Skin epidermis (tissue), 12 donors: ENCODE results near the gene TTC27.
"Not testable (repeated sequence)": the region's sequence is repeated elsewhere in the genome, so short reads cannot be mapped to it uniquely, and the experiment has no call there.

Source experiments
- H3K27ac ChIP-seq, 21 experiments: fragments of 200-600 bp; sonication (generic) in 11 of 21; one replicate each; pipeline ENCODE4 v1.5.0; 2020; ENCODE audit warnings: mild to moderate bottlenecking in 3 of 21, inconsistent platforms in 2 of 21, moderate library complexity in 2 of 21
- H3K4me3 ChIP-seq, 7 experiments: fragments of 200-600 bp; sonication (generic) in 2 of 7; one replicate each; pipeline ENCODE4 v1.5.0; 2020; ENCODE audit warnings: inconsistent platforms in 2 of 7, mild to moderate bottlenecking in 2 of 7, moderate library complexity in 1 of 7

The TTC27 gene

DNA sequence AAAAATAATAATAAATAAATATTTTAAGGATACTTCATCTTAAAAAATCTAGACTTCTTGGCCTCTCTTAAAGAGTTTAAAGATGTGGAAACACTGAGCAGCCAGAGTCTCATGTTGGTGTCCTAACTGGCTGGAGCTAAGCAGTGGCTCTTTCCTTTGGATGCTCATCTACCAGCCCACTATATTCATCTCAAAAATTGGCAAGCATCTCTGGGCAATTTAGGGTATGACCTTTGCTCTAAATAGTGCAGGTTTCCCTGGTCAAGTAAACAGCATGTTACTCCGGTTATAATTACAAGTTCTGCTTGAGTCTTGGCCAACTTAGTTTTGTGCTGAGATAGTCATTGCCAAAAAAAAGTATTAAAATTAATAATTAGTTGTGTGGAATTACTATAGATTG lies 117.8 kb downstream of the TTC27 start:
- Histone ChIP-seq H3K4me3 (no peak overlapping the region), H3K27ac (no peak overlapping the region)

DNA sequence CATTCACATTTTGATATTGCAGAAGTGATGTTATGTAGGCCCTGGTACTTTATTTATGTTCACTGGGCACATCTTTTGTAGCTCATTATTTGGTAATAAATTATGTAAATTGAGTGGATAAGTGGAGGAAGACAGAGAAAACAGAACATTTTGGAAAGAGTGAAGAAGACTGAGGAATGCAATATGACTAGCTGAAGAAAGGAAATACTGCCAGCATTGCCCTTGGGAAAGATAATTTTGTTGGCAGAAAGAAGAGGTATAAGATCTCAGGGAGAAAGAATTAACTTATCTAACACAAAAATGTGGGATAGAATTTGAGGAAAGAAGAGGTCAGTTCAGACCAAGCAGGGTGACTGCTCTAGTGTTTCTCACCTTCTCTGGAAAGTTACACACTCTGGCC lies 118.8 kb downstream of the TTC27 start:
- Histone ChIP-seq H3K27ac (no peak overlapping the region), H3K4me3 (no peak overlapping the region)

DNA sequence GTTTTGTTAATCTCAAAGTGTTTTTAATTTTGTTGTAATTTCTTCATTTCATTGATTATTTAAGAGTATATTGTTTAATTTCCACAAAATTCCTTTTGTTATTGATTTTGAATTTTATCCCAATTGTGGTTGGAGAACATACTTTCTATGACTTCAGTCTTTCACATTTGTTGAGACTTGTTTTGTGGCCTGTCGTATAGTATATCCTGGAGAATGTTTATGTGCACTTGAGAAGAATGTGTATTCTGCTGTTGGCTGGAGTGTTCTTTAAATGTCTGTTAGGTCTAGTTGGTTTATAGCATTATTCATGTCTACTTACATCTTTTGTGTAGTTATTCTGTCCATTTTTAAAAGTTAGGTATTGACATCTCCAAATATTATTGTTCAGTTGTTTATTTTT lies 120.3 kb downstream of the TTC27 start:
- Histone ChIP-seq H3K4me3 (no peak overlapping the region), H3K27ac (no peak overlapping the region)

DNA sequence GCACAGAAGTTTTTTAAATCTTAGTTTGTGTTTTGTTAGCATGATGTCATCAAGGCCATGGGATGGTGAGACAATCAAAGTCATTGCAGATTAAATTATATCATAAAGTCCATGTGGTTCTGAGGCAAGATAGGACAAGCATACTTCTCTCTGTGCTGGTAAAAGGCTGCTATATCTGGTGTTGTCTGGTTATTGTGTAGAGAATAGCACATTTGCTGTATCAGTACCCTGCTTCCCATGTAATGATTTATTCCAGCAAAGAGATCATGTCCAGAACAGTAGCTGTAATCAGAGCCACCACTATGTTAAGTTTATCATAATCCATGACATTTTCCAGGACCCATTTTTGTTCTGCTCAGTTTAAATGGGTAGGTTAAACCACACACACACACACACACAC lies 123.0 kb downstream of the TTC27 start:
- Histone ChIP-seq H3K4me3 (no peak overlapping the region), H3K27ac (no peak overlapping the region)

DNA sequence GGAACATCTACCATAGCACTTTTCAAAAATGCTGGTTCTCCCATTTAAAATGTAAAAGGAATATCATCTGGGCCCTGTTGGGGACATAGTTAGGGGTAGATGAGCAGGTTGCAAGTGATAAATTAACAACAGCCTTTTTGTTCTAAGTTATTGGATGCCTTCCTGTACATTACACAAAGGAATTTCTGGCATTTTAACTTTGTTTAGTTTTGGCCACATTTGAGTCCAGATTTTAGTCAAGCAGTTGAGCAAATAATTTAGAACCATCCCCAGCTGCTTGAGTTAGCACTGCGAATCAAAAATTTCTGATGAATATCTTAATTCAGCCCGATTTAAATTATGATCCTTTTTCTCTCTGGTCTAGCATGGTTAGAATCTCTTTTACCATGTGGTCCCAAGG lies 124.4 kb downstream of the TTC27 start:
- Histone ChIP-seq H3K4me3 (no peak overlapping the region), H3K27ac (no peak overlapping the region)

DNA sequence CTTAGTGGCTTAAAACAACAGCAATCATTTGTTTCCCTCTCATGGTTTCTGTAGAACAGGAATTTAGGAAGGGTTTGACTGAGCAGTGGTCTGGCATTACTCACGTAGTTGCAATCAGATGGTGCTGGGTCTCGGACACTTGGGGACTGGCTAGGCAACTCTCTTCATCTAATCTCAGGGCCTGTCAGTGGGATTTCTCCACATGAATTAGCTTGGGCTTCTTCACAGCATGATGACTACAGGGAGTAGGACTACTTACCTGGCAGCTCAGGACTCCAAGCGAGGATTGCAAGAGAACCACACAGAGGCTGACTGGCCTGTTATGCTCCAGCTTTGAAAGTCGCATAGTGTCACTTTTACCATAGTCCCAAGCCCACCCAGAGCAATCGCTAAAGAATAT lies 125.1 kb downstream of the TTC27 start:
- H3K4me3 ChIP-seq, result no peak overlapping the region
- H3K27ac ChIP-seq, result no peak overlapping the region

DNA sequence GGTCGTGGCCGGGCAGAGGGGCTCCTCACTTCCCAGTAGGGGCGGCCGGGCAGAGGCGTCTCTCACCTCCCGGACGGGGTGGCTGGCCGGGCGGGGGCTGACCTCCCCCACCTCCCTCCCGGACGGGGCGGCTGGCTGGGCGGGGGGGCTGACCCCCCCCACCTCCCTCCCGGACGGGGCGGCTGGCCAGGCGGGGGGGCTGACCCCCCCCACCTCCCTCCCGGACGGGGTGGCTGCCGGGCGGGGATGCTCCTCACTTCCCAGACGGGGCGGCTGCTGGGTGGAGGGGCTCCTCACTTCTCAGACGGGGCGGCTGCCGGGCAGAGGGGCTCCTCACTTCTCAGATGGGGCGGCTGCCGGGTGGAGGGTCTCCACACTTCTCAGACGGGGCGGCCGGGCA lies 126.8 kb downstream of the TTC27 start:
- not testable (repeated sequence) for H3K4me3 ChIP-seq, H3K27ac ChIP-seq

DNA sequence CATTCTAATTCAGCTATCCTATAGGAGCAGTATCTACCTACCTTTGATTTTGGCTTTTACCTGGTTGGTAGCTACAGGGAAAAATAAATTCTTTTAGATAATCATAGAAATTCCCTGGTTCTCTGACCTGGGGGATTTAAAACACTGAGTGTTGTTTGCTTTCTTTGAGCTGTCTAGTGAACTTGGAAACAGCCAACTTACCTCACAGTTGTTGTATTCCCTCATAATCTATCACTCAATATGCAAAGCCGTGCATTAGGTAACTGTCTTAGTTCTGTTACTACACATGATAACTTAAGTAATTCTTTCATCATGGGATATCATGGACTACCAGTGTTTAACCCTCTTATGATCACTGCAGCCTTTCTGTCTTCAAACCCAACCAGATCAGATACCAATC lies 127.8 kb downstream of the TTC27 start:
- no peak overlapping the region for H3K4me3 ChIP-seq

DNA sequence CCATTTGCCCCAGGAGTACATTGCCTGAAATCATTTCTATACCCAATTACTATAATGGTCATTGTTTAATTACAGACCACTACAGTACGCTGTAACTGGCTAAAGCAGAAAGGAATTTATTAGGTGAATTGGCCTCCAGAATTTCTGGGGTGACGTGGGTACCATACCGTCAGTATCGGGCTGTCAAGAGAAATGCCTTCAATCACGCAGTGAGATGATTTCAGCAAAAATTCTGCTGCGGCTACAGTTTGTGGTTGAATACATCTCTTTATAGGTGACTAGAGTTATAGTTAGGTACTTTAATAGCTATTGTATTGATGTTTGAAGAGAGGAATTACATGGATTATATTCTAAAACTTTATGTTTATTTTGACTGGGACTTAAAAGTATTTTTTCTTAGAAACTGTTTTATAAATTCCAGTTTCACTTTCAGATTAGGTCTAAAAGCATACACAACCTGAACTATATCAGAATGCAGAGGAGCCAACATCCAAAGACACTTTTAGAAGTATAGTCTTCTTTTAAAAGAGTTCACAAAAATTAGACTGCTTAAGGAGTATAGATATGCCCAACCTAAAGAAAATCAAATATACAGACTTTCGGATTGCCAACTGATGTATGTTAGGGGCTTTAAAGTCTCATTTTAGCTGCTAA lies 128.4 kb downstream of the TTC27 start:
- no peak overlapping the region for H3K4me3 ChIP-seq

More for the DNA sequence above, 127.8 kb downstream of the TTC27 start:
- peak overlapping the region in 1 of 21 experiments; percentile 70 for H3K27ac ChIP-seq

DNA sequence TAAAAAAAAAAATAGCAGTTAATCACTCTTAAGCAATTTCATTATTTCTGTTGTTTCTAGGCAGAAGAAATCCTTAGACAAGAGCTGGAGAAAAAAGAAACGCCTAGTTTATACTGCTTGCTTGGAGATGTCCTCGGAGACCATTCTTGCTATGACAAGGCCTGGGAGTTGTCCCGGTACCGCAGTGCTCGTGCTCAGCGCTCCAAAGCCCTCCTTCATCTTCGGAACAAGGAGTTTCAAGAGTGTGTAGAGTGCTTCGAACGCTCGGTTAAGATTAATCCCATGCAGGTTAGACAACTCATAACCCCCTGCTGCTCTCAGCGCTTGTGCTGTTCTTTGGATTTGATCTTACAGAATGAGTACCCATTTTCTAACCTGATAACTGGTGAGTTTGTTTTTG lies 130.4 kb downstream of the TTC27 start:
- H3K27ac ChIP-seq, result no peak overlapping the region
- H3K4me3 ChIP-seq, result no peak overlapping the region

More for the DNA sequence above, 128.4 kb downstream of the TTC27 start:
- peak overlapping the region in 1 of 21 experiments; percentile 70 for H3K27ac ChIP-seq

DNA sequence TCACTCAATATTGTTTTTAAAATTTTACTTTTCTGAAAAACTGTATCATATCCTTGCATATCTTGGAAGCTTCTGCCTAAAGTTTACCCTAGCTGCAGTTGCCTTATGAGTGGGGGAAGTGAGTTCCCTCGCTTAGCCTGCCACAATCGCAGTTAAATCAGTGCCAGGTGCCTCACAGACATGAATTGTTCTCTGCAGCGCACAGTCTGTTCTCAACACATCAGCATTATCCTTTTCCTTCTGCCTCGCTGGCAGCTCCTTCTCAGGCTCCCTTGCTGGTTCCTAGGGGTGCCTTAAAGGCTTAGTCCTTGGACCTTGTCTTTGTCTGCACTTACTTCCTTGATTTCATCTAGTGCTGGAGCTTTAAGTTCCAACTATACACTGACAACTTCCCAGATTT lies 132.8 kb downstream of the TTC27 start:
- Histone ChIP-seq H3K4me3 (no peak overlapping the region), H3K27ac (no peak overlapping the region)

DNA sequence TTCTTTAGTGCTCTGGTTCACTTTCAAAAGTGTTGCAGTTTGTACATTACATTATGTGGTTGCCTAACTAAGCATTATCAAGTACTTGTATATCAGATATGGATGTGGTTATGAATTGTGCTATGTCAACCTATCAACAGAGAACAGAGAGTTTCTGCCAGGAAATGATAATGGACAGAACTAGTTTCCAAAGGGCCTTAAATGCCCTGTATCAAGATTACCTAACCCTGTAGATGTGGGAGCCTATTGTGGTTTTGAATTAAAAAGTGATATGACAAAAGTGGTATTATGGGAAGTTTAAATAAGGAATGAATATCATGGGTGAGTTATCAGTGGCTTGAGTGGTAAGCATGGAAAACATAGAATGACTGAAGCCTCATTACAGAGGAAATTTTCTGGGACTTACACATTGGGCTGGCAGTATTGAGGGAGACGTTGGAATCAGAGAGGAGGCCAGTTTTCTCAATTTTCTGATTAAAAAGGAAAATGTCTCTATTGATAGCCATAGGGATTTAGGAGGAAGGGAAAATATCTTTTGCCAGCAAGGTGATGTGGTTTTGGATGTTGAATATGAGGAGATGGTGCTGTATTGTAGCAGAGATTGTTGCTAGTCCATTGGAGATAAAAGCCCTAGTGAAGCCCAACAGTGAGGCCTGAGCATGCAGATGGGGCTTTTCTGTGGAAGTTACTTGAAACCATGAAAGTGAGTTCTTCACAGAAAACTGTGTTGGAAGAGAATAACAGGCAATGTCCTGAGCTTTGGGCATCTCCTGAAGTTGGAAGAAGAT lies 140.7 kb downstream of the TTC27 start:
- Histone ChIP-seq H3K4me3 (no peak overlapping the region), H3K27ac (no peak overlapping the region)

DNA sequence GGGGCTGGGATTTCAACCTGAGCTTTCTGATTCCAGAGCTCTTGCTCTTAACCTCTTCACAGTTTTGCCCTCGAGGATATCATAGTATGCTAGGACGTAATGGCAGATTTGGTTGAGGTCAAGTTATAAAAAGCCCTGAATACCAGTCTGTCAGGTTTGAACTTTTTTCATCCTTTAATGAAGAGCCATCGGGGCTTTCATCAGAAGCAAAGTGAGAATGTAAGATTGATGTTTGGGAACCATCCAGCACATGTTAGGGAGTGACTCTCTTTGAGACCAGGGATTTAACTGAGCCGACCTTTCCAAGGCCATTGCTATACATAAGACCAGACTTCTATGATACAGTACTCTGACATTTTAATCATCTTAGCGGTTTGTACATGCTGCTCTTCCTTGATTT lies 142.5 kb downstream of the TTC27 start:
- Histone ChIP-seq H3K27ac (no peak overlapping the region), H3K4me3 (no peak overlapping the region)

DNA sequence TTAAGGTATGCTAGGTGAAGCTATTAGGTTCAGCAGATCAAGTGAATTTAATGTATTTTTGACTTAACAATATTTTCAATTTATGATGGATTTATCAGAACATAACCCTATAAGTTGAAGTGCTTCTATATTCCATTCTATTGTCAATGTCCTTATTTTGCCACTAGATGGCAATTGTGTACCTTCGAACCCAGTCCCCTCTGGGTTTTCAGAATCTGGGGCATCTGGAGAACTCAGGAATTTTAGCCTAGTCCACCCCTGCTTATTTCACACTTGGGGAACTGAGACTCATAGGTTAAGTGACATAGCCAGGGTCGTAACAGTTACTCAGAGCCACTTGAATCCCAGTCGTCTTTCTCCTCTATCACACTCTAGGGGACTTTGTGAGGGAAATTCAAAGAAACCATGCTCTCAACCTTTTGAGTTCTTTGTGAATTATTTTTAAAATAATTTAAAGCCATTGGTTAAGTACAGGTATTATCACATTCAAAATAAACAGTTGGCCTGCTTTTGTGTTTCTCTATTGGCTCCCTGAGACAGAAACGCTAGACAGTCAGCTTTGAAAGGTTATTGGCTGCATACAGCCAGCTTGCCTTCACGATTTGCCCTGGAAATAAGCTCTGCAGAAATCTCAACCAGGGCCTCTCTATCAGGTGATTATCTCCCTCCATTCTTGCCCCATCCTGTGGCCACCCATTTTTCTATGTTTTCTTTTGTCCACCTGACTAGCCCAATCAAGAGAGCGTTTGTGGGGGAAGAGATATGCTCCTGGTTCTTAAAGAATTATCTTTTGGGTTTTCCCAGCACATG lies 145.0 kb downstream of the TTC27 start:
- Histone ChIP-seq H3K4me3 (no peak overlapping the region), H3K27ac (no peak overlapping the region)

DNA sequence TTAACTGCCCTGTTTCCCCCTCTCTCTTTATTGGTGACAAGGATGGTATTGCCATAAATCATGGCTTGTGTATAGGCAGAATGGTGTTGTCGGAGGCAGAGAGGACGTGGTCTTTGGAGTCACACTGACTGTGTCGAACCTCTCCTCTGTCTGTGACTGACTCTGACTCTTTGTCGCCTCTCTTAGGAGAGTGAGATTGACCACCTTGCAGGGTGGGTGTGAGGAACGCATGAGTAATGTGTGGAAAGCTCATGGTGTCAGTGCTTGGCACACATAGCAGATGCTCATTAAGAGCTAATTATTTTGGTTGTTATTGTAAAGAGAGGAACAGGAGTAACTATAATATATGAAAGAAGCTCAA lies 145.6 kb downstream of the TTC27 start:
- H3K4me3 ChIP-seq, result no peak overlapping the region
- no peak overlapping the region for H3K27ac ChIP-seq

DNA sequence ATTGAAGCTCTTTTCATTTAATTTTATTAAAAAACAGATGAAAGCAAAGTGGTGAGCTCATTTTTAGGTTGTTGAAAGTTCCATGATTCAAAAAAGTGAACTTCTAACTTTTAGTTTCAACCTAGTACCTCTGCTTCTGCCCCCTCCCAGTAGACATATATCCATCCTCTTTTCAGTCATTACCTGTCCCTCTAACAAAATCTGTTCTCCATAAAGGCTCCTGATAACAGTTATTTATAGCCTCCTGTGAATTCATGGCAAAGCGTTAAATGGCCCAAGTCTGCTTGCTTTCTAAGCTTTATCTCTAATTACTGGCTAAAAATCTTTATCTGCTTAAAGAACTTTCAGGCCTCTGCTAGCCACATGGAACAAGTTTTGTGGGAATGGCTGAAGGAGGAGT lies 148.1 kb downstream of the TTC27 start:
- no peak overlapping the region for H3K4me3 ChIP-seq
- H3K27ac ChIP-seq, result no peak overlapping the region

DNA sequence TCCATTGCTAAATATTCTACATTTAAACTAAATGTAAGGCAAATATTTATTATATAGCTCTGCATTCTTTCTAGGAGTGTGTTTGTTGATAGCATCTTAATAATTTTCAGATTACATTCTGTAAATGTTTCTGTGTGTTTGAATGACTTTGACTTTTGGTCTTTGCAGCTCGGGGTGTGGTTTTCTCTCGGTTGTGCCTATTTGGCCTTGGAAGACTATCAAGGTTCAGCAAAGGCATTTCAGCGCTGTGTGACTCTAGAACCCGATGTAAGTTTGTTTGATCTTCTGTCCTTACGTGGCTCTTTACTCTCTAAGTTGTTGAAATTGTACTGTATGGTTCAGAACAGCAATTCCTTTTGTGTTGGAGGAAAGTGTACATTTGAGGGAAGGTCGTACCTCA lies 149.9 kb downstream of the TTC27 start:
- no peak overlapping the region for H3K27ac ChIP-seq

DNA sequence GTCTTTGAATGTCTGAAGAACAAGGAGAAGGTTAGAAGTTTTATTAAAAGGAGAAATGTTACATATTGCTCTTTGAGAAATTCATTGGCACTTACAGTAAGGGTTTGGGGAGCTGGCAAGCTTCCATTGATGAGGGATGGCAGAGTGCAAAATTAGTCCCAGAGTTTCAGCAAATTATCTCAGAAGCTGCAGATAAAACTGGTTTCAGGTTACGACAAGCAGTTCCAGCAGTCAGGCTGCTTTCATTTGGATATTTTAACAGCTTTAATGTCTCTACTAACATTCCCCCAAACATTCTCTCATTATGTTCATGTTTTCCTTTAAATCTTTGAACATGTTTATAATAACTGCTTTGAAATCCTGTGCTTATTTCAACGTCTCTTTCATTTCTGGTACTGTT lies 153.1 kb downstream of the TTC27 start:
- Histone ChIP-seq H3K4me3 (no peak overlapping the region), H3K27ac (no peak overlapping the region)

More for the DNA sequence above, 149.9 kb downstream of the TTC27 start:
- no peak overlapping the region for H3K4me3 ChIP-seq

DNA sequence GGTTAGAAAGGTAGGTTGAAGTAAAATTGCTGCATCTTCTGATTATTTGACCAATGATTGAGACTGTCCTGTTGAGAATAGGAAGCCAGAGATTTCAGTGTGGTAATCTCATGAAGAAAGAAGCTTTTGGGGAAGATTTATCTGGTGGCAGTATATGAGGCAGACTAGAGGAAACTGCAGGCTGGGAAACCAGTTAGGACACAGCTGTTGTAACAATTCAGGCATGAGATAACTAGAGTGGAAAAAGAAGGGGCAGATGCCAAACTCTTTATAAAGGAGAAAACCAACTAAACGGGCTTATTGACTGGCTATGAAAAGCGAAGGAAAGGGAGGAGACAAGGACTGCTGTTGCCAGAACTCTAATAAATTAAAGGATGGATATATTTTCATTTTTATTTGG lies 155.6 kb downstream of the TTC27 start:
- Histone ChIP-seq H3K4me3 (no peak overlapping the region), H3K27ac (no peak overlapping the region)

DNA sequence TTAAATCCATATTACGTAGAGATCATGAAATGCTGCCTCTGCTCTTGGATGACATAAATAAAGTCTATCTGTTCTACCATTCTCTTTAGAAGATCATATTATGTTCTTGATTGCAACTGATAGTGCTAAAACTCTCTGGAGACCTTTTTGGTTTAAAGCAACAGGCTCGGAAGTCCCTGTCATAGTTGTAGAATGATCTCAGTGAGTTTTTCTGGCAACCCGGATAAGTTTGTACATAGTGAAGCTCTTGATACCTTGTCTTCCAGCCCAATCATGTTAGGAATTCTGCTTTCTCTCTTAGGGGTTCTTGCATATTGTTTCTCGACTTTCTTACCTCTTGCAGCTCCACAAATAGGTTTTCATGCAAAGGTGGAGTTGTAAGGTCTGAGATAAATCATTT lies 156.1 kb downstream of the TTC27 start:
- Histone ChIP-seq H3K4me3 (no peak overlapping the region), H3K27ac (no peak overlapping the region)

DNA sequence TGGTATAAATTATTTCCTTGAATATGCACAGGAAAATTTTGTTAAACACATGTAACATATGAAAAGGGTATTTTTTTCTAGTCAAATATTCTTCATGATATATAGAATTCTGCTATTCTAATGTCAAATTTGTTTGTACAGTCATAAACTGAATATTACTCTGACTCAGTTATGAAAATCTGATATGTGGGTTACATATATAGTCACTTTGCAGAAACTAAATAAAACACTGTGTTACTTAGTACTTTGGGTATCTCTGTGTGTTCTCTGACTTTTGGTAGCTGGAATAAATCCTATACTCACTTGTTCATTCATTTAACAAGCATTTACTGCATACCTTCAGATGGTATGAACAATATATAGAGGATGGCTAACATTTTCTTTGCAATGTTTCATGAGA lies 159.4 kb downstream of the TTC27 start:
- Histone ChIP-seq H3K27ac (no peak overlapping the region), H3K4me3 (no peak overlapping the region)
